GM23338 (cell line): ENCODE results near the gene UBE2E2. TPM values are rescaled to one million over a fixed set of nuclear protein-coding genes. Genes with fewer than 3 reads are reported as not detected.

Experiments used
- ATAC-seq: fragments of 200-7000 bp; cut with Tn5 transposase; 3 replicates; pipeline ENCODE4 v1.9.1; 2020
- DNase-seq: peaks from one replicate; pipeline ENCODE4 v3.0.0-alpha.2; 2015; ENCODE audit warnings: low spot score
- H2AFZ ChIP-seq: fragments of 200-600 bp; sonication (generic); 2 replicates; pipeline ENCODE4 v1.8.0; 2016; ENCODE audit warnings: antibody characterized with exemption, mild to moderate bottlenecking, moderate library complexity
- H3F3A ChIP-seq: fragments of 200-600 bp; sonication (generic); replicated peaks from 2 replicates; pipeline ENCODE4 v1.8.0; 2017; ENCODE audit warnings: antibody characterized with exemption, mixed run types, low read depth
- H3K27ac ChIP-seq: fragments of 200-600 bp; sonication (generic); 2 replicates; pipeline ENCODE4 v1.6.1; 2016; ENCODE audit warnings: low read depth
- H3K27me3 ChIP-seq: fragments of 200-600 bp; sonication (generic); 2 replicates; pipeline ENCODE4 v1.8.0; 2016; ENCODE audit warnings: mild to moderate bottlenecking, mixed run types, moderate library complexity; ENCODE audit not compliant: insufficient read depth
- H3K36me3 ChIP-seq: fragments of 200-600 bp; sonication (generic); 2 replicates; pipeline ENCODE4 v1.8.0; 2016; ENCODE audit warnings: mild to moderate bottlenecking; ENCODE audit not compliant: insufficient read depth
- H3K4me1 ChIP-seq: fragments of 200-600 bp; sonication (generic); 2 replicates; pipeline ENCODE4 v1.8.0; 2016; ENCODE audit warnings: mild to moderate bottlenecking, moderate library complexity; ENCODE audit not compliant: insufficient read depth
- H3K4me2 ChIP-seq: fragments of 200-600 bp; sonication (generic); 2 replicates; pipeline ENCODE4 v1.7.1; 2017; ENCODE audit warnings: mixed run types
- H3K4me3 ChIP-seq: fragments of 200-600 bp; sonication (generic); 2 replicates; pipeline ENCODE4 v1.6.1; 2016; ENCODE audit warnings: mixed run types
- H3K79me2 ChIP-seq: fragments of 200-600 bp; sonication (generic); replicated peaks from 2 replicates; pipeline ENCODE4 v1.8.0; 2017; ENCODE audit warnings: mild to moderate bottlenecking; ENCODE audit not compliant: insufficient read depth
- H3K9me2 ChIP-seq: fragments of 200-600 bp; sonication (generic); 2 replicates; pipeline ENCODE4 v1.8.0; 2017; ENCODE audit not compliant: insufficient read depth
- H4K20me1 ChIP-seq: fragments of 200-600 bp; sonication (generic); replicated peaks from 2 replicates; pipeline ENCODE4 v1.8.0; 2017; ENCODE audit warnings: mild to moderate bottlenecking; ENCODE audit not compliant: insufficient read depth
- H3K27ac Mint-ChIP-seq: 2 replicates; pipeline ENCODE4 v1.8.0; 2020; ENCODE audit warnings: inconsistent platforms, mild to moderate bottlenecking, moderate library complexity, mixed read lengths
- H3K27me3 Mint-ChIP-seq: 3 replicates; pipeline ENCODE4 v1.8.0; 2022; ENCODE audit warnings: low read depth, mild to moderate bottlenecking, moderate library complexity, mixed read lengths, inconsistent platforms; ENCODE audit not compliant: insufficient read depth, poor library complexity
- H3K36me3 Mint-ChIP-seq: 3 replicates; pipeline ENCODE4 v1.8.0; 2021; ENCODE audit warnings: low read depth, mild to moderate bottlenecking, inconsistent platforms, moderate library complexity, mixed read lengths
- H3K4me1 Mint-ChIP-seq: 3 replicates; pipeline ENCODE4 v1.8.0; 2020; ENCODE audit warnings: mild to moderate bottlenecking, inconsistent platforms, mixed read lengths
- H3K4me3 Mint-ChIP-seq: 3 replicates; pipeline ENCODE4 v1.8.0; 2021; ENCODE audit warnings: moderate library complexity, mild to moderate bottlenecking, inconsistent platforms, mixed read lengths
- H3K9me3 Mint-ChIP-seq: 3 replicates; pipeline ENCODE4 v1.8.0; 2020; ENCODE audit warnings: moderate library complexity, mild to moderate bottlenecking, inconsistent platforms, mixed read lengths
- CREB1 ChIP-seq: fragments of 250-450 bp; sonication (Bioruptor Pico); IDR thresholded peaks from 2 replicates; pipeline ENCODE4 v1.5.0; 2020; ENCODE audit warnings: low read depth, mild to moderate bottlenecking, moderate library complexity
- ETS1 ChIP-seq: IDR thresholded peaks from 2 replicates; pipeline ENCODE4 v1.6.1; 2016; ENCODE audit warnings: antibody characterized with exemption
- EZH2 ChIP-seq: fragments of 200-600 bp; sonication (generic); IDR thresholded peaks from one replicate; pipeline ENCODE4 v1.8.0; 2017; ENCODE audit warnings: antibody characterized with exemption, mild to moderate bottlenecking, low read depth; ENCODE audit not compliant: unreplicated experiment
- EZH2phosphoT487 ChIP-seq: fragments of 200-600 bp; sonication (generic); IDR thresholded peaks from one replicate; pipeline ENCODE4 v1.8.1; 2018; ENCODE audit warnings: antibody characterized with exemption; ENCODE audit not compliant: unreplicated experiment
- JUNB ChIP-seq: IDR thresholded peaks from one replicate; pipeline ENCODE4 v1.6.1; 2016; ENCODE audit warnings: antibody characterized with exemption; ENCODE audit not compliant: unreplicated experiment
- NANOG ChIP-seq: IDR thresholded peaks from 2 replicates; pipeline ENCODE4 v1.6.1; 2016; ENCODE audit warnings: antibody characterized with exemption, borderline replicate concordance
- POLR2AphosphoS5 ChIP-seq: IDR thresholded peaks from 2 replicates; pipeline ENCODE4 v1.6.1; 2016; ENCODE audit warnings: antibody characterized with exemption, low read depth
- STAT1 ChIP-seq: IDR thresholded peaks from one replicate; pipeline ENCODE4 v1.6.1; 2016; ENCODE audit warnings: antibody characterized with exemption; ENCODE audit not compliant: unreplicated experiment
- ZNF114 ChIP-seq: fragments of 250-450 bp; sonication (Bioruptor Pico); IDR thresholded peaks from 2 replicates; pipeline ENCODE4 v1.5.0; 2020; ENCODE audit warnings: mild to moderate bottlenecking, moderate library complexity
- ZNF331 ChIP-seq: fragments of 250-450 bp; sonication (Bioruptor Pico); IDR thresholded peaks from 2 replicates; pipeline ENCODE4 v1.5.0; 2020; ENCODE audit warnings: low read depth, mild to moderate bottlenecking, moderate library complexity
- polyA plus RNA-seq: library from polyadenylated mRNA; unstranded; fragments of >200 nt; fragmentation: Nextera tagmentation; extraction: Ambion mirVana; gene quantifications from 2 replicates; pipeline ENCODE4 v1.2.1, GENCODE V29; 2016
- total RNA-seq: library from RNA; depleted of rRNA; stranded (reverse); fragments of >200 nt; shearing (Covaris generic); gene quantifications from 2 replicates; pipeline ENCODE4 v1.2.3, GENCODE V29; 2014
- TF ChIP-seq, protein P1 (sequence below), 2 experiments: fragments of 200-600 bp in 1 of 2; sonication (generic) in 1 of 2; conservative IDR thresholded peaks; 2 replicates each; pipeline versions ENCODE4 v1.5.1 to v1.6.1; 2016 to 2017; ENCODE audit warnings: antibody characterized with exemption in 2 of 2, low read depth in 2 of 2, mild to moderate bottlenecking in 2 of 2, moderate library complexity in 1 of 2
- TF ChIP-seq, protein P2 (sequence below): IDR thresholded peaks from one replicate; pipeline ENCODE4 v1.6.1; 2018; ENCODE audit warnings: antibody characterized with exemption; ENCODE audit not compliant: unreplicated experiment
- TF ChIP-seq, protein P3 (sequence below): fragments of 250-450 bp; sonication (Bioruptor Pico); IDR thresholded peaks from 2 replicates; pipeline ENCODE4 v1.5.0; 2020; ENCODE audit warnings: mild to moderate bottlenecking, moderate library complexity

UBE2E2 gene
- total and polyA plus RNA-seq, 2 experiments from 2014 or later: 86.9 to 169 TPM

DNA sequence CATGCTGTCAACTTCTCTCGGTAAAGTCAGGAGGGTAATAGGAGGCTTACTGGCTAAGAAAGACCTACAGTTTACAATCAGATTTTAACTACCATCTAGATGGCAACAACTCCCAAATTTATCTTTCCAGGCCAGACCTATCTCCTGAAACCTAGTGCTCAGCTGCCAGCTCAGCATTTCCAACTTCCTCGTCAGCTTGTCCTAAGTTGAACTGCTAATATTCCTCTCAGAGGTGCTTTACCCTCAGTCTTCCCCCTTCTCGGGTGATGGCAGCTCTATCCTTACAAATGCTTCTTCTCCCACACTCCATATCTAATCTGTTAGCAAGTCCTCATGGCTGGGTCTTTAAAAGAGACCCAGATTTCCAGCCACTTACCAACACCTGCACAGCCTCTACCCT is 36.9 kb upstream of the UBE2E2 start:
- Histone ChIP-seq H3K27ac (no peak overlapping the region), H3K27me3 (no peaks in the 10 kb centered on the region), H3K36me3 (no peaks in the 10 kb centered on the region), H3F3A (no peaks in the 10 kb centered on the region), H3K4me2 (no peak overlapping the region), H3K79me2 (no peaks in the 10 kb centered on the region), H2AFZ (peak overlapping the region; percentile 72; the same call in 1 of the 2 replicates), H3K9me2 (peaks cover 14% of the 10 kb centered on the region; the same call in 1 of the 2 replicates), H4K20me1 (no peaks in the 10 kb centered on the region), H3K4me1 (no peaks in the 10 kb centered on the region), H3K4me3 (no peak overlapping the region)
- ATAC-seq (no peak), DNase-seq (no peak)
- Mint-ChIP-seq H3K27ac (no peak overlapping the region), H3K4me1 (peaks cover 3% of the 10 kb centered on the region; the same call in 2 of the 3 replicates), H3K27me3 (no peaks in the 10 kb centered on the region), H3K9me3 (no peaks in the 10 kb centered on the region), H3K36me3 (no peaks in the 10 kb centered on the region), H3K4me3 (no peak overlapping the region)
- TF ChIP-seq, protein P1, sequence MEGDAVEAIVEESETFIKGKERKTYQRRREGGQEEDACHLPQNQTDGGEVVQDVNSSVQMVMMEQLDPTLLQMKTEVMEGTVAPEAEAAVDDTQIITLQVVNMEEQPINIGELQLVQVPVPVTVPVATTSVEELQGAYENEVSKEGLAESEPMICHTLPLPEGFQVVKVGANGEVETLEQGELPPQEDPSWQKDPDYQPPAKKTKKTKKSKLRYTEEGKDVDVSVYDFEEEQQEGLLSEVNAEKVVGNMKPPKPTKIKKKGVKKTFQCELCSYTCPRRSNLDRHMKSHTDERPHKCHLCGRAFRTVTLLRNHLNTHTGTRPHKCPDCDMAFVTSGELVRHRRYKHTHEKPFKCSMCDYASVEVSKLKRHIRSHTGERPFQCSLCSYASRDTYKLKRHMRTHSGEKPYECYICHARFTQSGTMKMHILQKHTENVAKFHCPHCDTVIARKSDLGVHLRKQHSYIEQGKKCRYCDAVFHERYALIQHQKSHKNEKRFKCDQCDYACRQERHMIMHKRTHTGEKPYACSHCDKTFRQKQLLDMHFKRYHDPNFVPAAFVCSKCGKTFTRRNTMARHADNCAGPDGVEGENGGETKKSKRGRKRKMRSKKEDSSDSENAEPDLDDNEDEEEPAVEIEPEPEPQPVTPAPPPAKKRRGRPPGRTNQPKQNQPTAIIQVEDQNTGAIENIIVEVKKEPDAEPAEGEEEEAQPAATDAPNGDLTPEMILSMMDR (conservative IDR thresholded peaks at IDR 0.05; ENCODE audit: low read depth in 2 of 2): no peak
- no peak for TF ChIP-seq CREB1
- no peak for TF ChIP-seq EZH2
- no peak for TF ChIP-seq NANOG
- TF ChIP-seq, protein P2, sequence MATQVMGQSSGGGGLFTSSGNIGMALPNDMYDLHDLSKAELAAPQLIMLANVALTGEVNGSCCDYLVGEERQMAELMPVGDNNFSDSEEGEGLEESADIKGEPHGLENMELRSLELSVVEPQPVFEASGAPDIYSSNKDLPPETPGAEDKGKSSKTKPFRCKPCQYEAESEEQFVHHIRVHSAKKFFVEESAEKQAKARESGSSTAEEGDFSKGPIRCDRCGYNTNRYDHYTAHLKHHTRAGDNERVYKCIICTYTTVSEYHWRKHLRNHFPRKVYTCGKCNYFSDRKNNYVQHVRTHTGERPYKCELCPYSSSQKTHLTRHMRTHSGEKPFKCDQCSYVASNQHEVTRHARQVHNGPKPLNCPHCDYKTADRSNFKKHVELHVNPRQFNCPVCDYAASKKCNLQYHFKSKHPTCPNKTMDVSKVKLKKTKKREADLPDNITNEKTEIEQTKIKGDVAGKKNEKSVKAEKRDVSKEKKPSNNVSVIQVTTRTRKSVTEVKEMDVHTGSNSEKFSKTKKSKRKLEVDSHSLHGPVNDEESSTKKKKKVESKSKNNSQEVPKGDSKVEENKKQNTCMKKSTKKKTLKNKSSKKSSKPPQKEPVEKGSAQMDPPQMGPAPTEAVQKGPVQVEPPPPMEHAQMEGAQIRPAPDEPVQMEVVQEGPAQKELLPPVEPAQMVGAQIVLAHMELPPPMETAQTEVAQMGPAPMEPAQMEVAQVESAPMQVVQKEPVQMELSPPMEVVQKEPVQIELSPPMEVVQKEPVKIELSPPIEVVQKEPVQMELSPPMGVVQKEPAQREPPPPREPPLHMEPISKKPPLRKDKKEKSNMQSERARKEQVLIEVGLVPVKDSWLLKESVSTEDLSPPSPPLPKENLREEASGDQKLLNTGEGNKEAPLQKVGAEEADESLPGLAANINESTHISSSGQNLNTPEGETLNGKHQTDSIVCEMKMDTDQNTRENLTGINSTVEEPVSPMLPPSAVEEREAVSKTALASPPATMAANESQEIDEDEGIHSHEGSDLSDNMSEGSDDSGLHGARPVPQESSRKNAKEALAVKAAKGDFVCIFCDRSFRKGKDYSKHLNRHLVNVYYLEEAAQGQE: no peak
- TF ChIP-seq STAT1: no peak
- TF ChIP-seq ZNF331 (CRISPR knock-in tag): no peak
- TF ChIP-seq, protein P3, sequence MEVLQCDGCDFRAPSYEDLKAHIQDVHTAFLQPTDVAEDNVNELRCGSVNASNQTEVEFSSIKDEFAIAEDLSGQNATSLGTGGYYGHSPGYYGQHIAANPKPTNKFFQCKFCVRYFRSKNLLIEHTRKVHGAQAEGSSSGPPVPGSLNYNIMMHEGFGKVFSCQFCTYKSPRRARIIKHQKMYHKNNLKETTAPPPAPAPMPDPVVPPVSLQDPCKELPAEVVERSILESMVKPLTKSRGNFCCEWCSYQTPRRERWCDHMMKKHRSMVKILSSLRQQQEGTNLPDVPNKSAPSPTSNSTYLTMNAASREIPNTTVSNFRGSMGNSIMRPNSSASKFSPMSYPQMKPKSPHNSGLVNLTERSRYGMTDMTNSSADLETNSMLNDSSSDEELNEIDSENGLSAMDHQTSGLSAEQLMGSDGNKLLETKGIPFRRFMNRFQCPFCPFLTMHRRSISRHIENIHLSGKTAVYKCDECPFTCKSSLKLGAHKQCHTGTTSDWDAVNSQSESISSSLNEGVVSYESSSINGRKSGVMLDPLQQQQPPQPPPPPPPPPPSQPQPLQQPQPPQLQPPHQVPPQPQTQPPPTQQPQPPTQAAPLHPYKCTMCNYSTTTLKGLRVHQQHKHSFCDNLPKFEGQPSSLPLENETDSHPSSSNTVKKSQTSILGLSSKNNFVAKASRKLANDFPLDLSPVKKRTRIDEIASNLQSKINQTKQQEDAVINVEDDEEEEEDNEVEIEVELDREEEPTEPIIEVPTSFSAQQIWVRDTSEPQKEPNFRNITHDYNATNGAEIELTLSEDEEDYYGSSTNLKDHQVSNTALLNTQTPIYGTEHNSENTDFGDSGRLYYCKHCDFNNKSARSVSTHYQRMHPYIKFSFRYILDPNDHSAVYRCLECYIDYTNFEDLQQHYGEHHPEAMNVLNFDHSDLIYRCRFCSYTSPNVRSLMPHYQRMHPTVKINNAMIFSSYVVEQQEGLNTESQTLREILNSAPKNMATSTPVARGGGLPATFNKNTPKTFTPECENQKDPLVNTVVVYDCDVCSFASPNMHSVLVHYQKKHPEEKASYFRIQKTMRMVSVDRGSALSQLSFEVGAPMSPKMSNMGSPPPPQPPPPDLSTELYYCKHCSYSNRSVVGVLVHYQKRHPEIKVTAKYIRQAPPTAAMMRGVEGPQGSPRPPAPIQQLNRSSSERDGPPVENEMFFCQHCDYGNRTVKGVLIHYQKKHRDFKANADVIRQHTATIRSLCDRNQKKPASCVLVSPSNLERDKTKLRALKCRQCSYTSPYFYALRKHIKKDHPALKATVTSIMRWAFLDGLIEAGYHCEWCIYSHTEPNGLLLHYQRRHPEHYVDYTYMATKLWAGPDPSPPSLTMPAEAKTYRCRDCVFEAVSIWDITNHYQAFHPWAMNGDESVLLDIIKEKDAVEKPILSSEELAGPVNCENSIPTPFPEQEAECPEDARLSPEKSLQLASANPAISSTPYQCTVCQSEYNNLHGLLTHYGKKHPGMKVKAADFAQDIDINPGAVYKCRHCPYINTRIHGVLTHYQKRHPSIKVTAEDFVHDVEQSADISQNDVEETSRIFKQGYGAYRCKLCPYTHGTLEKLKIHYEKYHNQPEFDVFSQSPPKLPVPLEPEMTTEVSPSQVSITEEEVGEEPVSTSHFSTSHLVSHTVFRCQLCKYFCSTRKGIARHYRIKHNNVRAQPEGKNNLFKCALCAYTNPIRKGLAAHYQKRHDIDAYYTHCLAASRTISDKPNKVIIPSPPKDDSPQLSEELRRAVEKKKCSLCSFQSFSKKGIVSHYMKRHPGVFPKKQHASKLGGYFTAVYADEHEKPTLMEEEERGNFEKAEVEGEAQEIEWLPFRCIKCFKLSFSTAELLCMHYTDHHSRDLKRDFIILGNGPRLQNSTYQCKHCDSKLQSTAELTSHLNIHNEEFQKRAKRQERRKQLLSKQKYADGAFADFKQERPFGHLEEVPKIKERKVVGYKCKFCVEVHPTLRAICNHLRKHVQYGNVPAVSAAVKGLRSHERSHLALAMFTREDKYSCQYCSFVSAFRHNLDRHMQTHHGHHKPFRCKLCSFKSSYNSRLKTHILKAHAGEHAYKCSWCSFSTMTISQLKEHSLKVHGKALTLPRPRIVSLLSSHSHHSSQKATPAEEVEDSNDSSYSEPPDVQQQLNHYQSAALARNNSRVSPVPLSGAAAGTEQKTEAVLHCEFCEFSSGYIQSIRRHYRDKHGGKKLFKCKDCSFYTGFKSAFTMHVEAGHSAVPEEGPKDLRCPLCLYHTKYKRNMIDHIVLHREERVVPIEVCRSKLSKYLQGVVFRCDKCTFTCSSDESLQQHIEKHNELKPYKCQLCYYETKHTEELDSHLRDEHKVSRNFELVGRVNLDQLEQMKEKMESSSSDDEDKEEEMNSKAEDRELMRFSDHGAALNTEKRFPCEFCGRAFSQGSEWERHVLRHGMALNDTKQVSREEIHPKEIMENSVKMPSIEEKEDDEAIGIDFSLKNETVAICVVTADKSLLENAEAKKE (CRISPR knock-in tag): no peak
- no peak for TF ChIP-seq EZH2phosphoT487
- TF ChIP-seq ZNF114 (CRISPR knock-in tag): no peak
- no peak for TF ChIP-seq POLR2AphosphoS5
- TF ChIP-seq ETS1: no peak
- no peak for TF ChIP-seq JUNB
